Natural killer cell (primary cell): Measurements from ENCODE around the gene PRKN. TPM values are rescaled to one million over a fixed set of nuclear protein-coding genes. Genes with fewer than 3 reads are reported as not detected.

Source experiments
- ATAC-seq, 3 donors: fragments of 150-1000 bp in 2 of 3; fragments of 200-7000 bp in 1 of 3; cut with Tn5 transposase; 1 replicate in 1 of 3; 2 replicates in 2 of 3; pipeline ENCODE4 v1.10.0; 2021; ENCODE audit warnings: mild to moderate bottlenecking in 2 of 3, moderate library complexity in 2 of 3
- DNase-seq, 2 donors: peaks; one replicate each; pipeline versions ENCODE4 v3.0.0 to v3.0.0-alpha.2; 2013 to 2021; ENCODE audit warnings: mixed read lengths in 1 of 2
- H3K27ac ChIP-seq: one replicate; pipeline ENCODE4 v1.5.1; 2013; ENCODE audit warnings: mild to moderate bottlenecking, low read length
- H3K27me3 ChIP-seq: one replicate; pipeline ENCODE4 v1.6.1; 2013; ENCODE audit warnings: low read length; ENCODE audit not compliant: control insufficient read depth, insufficient read depth
- H3K36me3 ChIP-seq: one replicate; pipeline ENCODE4 v1.6.1; 2013; ENCODE audit warnings: low read length; ENCODE audit not compliant: control insufficient read depth, insufficient read depth
- H3K4me1 ChIP-seq: one replicate; pipeline ENCODE4 v1.6.1; 2013; ENCODE audit warnings: low read length; ENCODE audit not compliant: control insufficient read depth, insufficient read depth
- H3K4me3 ChIP-seq: one replicate; pipeline ENCODE4 v1.5.1; 2013; ENCODE audit warnings: low read length
- H3K9me3 ChIP-seq: one replicate; pipeline ENCODE4 v1.6.1; 2013; ENCODE audit warnings: low read length; ENCODE audit not compliant: control insufficient read depth, insufficient read depth
- H3K27ac Mint-ChIP-seq, 2 donors: one replicate each; pipeline ENCODE4 v1.8.0; 2022; ENCODE audit warnings: mild to moderate bottlenecking in 2 of 2, mixed read lengths in 2 of 2, moderate library complexity in 1 of 2
- H3K27me3 Mint-ChIP-seq, 2 donors: one replicate each; pipeline ENCODE4 v1.8.0; 2022; ENCODE audit warnings: low read depth in 2 of 2, mixed read lengths in 2 of 2
- H3K36me3 Mint-ChIP-seq: one replicate; pipeline ENCODE4 v1.8.0; 2022; ENCODE audit warnings: mixed read lengths
- H3K4me1 Mint-ChIP-seq, 2 donors: one replicate each; pipeline ENCODE4 v1.8.0; 2022; ENCODE audit warnings: mixed read lengths in 2 of 2
- H3K4me3 Mint-ChIP-seq: one replicate; pipeline ENCODE4 v1.8.0; 2022; ENCODE audit warnings: mild to moderate bottlenecking, moderate library complexity, mixed read lengths
- H3K9me3 Mint-ChIP-seq, 2 donors: one replicate each; pipeline ENCODE4 v1.8.0; 2022; ENCODE audit warnings: mixed read lengths in 2 of 2
- WGBS: methylation state at CpG from one replicate; pipeline ENCODE4 v1.1.7; 2013; ENCODE audit warnings: missing lambda C conversion rate; ENCODE audit not compliant: insufficient coverage; 5-methylcytosine and 5-hydroxymethylcytosine counted together
- intact Hi-C: fragments of 100-400 bp; cut with micrococcal nuclease; formaldehyde crosslinking; loops from one replicate; pipeline ENCODE4 v1.14.2; 2022
- total RNA-seq, 4 donors: library from RNA; stranded (reverse); fragments of 120-200 nt in 1 of 4; gene quantifications; one replicate each; pipeline versions ENCODE4 v1.2.3 to v1.2.4, GENCODE V29; 2013 to 2022
- TF ChIP-seq, protein P1 (sequence below): fragments of 200-600 bp; IDR thresholded peaks from one replicate; pipeline ENCODE4 v1.8.0; 2022; ENCODE audit warnings: antibody characterized with exemption

The PRKN gene
- total RNA-seq, 3 donors from 2014 or later (not counting 1 experiment from before 2014, with no cell fraction given): 1.4 to 1.9 (median 1.9) TPM

DNA sequence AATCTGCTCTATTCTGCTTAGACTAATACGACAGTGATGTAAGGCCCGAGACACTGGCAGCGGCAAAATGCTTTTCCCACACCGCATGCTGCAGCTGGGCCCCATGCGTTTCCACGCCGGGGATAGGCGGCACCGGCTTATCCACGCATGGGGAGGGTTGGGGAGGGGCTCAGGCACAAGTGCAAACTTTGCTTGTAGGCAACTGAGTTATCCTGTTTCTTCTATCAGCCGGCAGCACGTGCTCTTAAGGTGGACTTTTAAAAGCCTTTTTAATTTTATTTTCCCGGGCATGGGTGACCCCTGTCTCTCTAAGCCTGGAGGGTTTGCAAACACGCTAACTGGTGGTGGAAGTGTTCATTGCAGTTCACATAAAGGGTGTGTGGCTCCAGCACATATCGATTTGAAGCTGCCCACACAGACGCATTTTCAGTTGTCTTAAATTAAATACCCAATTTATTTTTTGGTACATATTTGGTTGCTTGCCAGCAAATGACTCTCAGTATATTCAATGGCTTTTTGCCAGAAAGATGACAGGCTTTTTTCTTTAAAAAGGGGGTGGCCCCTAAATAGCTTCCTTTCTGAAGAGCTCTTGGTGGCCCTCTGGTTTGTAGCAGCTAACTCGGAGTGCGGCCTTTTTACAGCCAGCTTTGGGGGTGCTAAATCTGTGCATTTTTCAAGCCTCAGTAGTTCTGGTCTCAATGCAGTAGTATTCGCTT, 891.9 kb downstream of the PRKN start:
- H3K27me3 Mint-ChIP-seq: peaks cover 2 to 8% of the 10 kb centered on the region in 2 donors
- H3K4me1 ChIP-seq: no peaks in the 10 kb centered on the region
- H3K9me3 ChIP-seq: no peaks in the 10 kb centered on the region
- WGBS: 81% methylated on average over 19 of the region's 19 CpGs
- H3K36me3 Mint-ChIP-seq: no peaks in the 10 kb centered on the region
- no peak overlapping the region for H3K4me3 Mint-ChIP-seq
- DNase-seq (no peak), ATAC-seq (no peak)
- TF ChIP-seq, protein P1, sequence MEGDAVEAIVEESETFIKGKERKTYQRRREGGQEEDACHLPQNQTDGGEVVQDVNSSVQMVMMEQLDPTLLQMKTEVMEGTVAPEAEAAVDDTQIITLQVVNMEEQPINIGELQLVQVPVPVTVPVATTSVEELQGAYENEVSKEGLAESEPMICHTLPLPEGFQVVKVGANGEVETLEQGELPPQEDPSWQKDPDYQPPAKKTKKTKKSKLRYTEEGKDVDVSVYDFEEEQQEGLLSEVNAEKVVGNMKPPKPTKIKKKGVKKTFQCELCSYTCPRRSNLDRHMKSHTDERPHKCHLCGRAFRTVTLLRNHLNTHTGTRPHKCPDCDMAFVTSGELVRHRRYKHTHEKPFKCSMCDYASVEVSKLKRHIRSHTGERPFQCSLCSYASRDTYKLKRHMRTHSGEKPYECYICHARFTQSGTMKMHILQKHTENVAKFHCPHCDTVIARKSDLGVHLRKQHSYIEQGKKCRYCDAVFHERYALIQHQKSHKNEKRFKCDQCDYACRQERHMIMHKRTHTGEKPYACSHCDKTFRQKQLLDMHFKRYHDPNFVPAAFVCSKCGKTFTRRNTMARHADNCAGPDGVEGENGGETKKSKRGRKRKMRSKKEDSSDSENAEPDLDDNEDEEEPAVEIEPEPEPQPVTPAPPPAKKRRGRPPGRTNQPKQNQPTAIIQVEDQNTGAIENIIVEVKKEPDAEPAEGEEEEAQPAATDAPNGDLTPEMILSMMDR: no peak
- intact Hi-C loops: no loop called here
- H3K4me3 ChIP-seq: no peak overlapping the region
- no peaks in the 10 kb centered on the region for H3K9me3 Mint-ChIP-seq
- H3K27ac ChIP-seq: no peak overlapping the region
- H3K4me1 Mint-ChIP-seq: no peaks in the 10 kb centered on the region
- H3K36me3 ChIP-seq: no peaks in the 10 kb centered on the region
- H3K27ac Mint-ChIP-seq: no peak overlapping the region
- no peaks in the 10 kb centered on the region for H3K27me3 ChIP-seq

DNA sequence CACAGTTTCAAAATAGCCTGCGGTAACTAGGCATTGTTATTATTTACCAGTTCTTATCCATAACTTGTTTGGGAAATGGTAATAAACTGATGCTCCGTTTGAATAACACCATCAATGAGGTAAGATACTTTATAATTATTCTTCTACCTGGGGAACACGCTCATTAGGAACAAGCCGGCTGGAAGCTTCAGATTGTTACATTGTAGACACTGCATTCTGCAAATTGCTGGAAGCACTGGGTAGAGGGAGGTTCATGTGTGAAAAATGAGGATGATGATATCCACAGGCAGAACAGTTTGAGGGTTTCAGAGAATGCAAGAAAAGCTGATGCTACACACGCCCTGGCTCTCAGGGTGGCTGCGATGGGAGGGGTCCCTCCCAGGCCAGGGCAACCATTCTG, 893.1 kb downstream of the PRKN start:
- peaks cover 2 to 8% of the 10 kb centered on the region in 2 donors for H3K27me3 Mint-ChIP-seq
- H3K4me3 Mint-ChIP-seq: no peak overlapping the region
- whole genome bisulfite sequencing: 93% methylated on average over 5 of the region's 6 CpGs
- ATAC-seq (no peak), DNase-seq (no peak)
- Histone ChIP-seq H3K27ac (no peak overlapping the region), H3K4me3 (no peak overlapping the region), H3K9me3 (no peaks in the 10 kb centered on the region), H3K4me1 (no peaks in the 10 kb centered on the region), H3K27me3 (no peaks in the 10 kb centered on the region), H3K36me3 (no peaks in the 10 kb centered on the region)
- no peaks in the 10 kb centered on the region for H3K36me3 Mint-ChIP-seq
- intact Hi-C loops: no loop called here
- H3K4me1 Mint-ChIP-seq: no peaks in the 10 kb centered on the region
- no peaks in the 10 kb centered on the region for H3K9me3 Mint-ChIP-seq
- no peak overlapping the region for H3K27ac Mint-ChIP-seq
- TF ChIP-seq, protein P1: no peak

DNA sequence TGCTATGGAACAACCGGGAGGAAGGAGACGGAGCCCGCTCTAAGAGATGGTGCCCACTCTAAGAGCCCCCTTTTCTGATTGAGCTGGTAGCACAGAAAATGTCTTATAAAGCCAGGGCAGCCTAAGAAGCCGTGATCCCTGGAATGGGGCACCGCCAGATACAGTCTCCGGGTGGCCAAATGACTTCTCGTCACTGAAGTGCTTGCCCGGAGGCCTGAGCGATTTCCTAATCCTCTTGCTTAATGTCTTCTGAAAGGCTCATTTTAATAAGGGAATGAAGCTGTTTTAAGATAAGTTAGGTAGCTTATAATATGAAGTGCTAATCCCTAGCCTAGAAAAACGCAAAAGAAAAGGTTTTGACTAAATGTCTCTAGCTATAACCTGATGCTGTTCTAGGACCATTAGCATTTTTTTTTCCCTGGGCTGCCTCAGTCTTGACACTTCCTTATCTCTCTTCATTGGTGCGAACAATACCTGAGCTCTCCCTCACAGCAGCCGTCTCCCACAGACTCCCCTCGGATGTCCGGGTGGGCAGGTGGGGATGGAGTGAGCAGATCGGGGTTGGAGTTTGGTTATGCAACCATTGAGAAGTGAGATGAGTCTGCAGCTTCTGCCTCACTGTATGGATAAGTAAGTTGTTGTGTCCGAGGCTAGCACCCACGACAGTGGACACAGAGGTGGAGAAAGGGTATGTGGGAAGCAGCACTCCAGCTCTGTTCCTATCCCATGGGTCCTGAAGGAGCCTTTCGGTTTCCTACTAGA, 894.3 kb downstream of the PRKN start:
- no peak for DNase-seq
- 81% methylated on average over 17 of the region's 18 CpGs for WGBS
- H3K36me3 Mint-ChIP-seq: no peaks in the 10 kb centered on the region

More for the DNA sequence above, 894.3 kb downstream of the PRKN start:
- Mint-ChIP-seq H3K9me3 (no peaks in the 10 kb centered on the region), H3K4me1 (no peaks in the 10 kb centered on the region), H3K27ac (no peak overlapping the region), H3K27me3 (peaks cover 0 to 8% of the 10 kb centered on the region in 2 donors), H3K4me3 (no peak overlapping the region)
- Histone ChIP-seq H3K27me3 (no peaks in the 10 kb centered on the region), H3K27ac (no peak overlapping the region), H3K4me1 (no peaks in the 10 kb centered on the region), H3K4me3 (no peak overlapping the region), H3K36me3 (no peaks in the 10 kb centered on the region), H3K9me3 (no peaks in the 10 kb centered on the region)
- intact Hi-C loops: no loop called here
- ATAC-seq: no peak
- TF ChIP-seq, protein P1: no peak
